OCI-LY7 (cell line): Measurements from ENCODE around the gene PRICKLE2. TPM values are rescaled to one million over a fixed set of nuclear protein-coding genes. Genes with fewer than 3 reads are reported as not detected.

ENCODE experiments used
- BruUV-seq: library from RNA; stranded (reverse); fragments of 400-500 nt; replicated peaks from 2 replicates; lab custom pipeline; 2021; lab: Mats Ljungman, UMichigan
- CTCF ChIA-PET: fragments of 300-600 bp; sonication (Branson Sonifier 250); formaldehyde crosslinking; loops from one replicate; lab custom pipeline; 2022; ENCODE audit warnings: antibody characterized with exemption; ENCODE audit not compliant: unreplicated experiment; lab: Charles Lee
- POLR2A ChIA-PET: fragments of 300-600 bp; sonication (Branson Sonifier 250); formaldehyde crosslinking; loops from one replicate; lab custom pipeline; 2022; ENCODE audit warnings: antibody characterized with exemption; lab: Charles Lee
- DNase-seq: peaks from one replicate; pipeline ENCODE4 v3.0.0-alpha.2; 2015; ENCODE audit warnings: low spot score
- H2AFZ ChIP-seq: fragments of 200-600 bp; sonication (generic), shearing (Covaris generic); 2 replicates; pipeline ENCODE4 v1.6.1; 2014; ENCODE audit warnings: mild to moderate bottlenecking, antibody characterized with exemption, low read length, moderate library complexity
- H3K27ac ChIP-seq: fragments of 200-600 bp; sonication (generic); 2 replicates; pipeline ENCODE4 v1.5.1; 2014; ENCODE audit warnings: mixed run types, low read depth, mild to moderate bottlenecking, moderate library complexity, low read length, inconsistent platforms; ENCODE audit not compliant: poor library complexity, severe bottlenecking
- H3K36me3 ChIP-seq: fragments of 200-600 bp; sonication (generic); 2 replicates; pipeline ENCODE4 v1.6.1; 2014; ENCODE audit warnings: mild to moderate bottlenecking, antibody characterized with exemption, low read length, moderate library complexity, mixed read lengths; ENCODE audit not compliant: insufficient read depth
- H3K4me1 ChIP-seq: fragments of 200-600 bp; sonication (generic); 2 replicates; pipeline ENCODE4 v1.5.1; 2014; ENCODE audit warnings: mild to moderate bottlenecking, low read length; ENCODE audit not compliant: insufficient read depth, poor library complexity, severe bottlenecking
- H3K4me2 ChIP-seq: fragments of 200-600 bp; sonication (generic); 2 replicates; pipeline ENCODE4 v1.6.1; 2014; ENCODE audit warnings: mild to moderate bottlenecking, low read length
- H3K4me3 ChIP-seq: fragments of 200-600 bp; sonication (generic); 2 replicates; pipeline ENCODE4 v1.5.1; 2014; ENCODE audit warnings: mild to moderate bottlenecking, low read depth, low read length; ENCODE audit not compliant: poor library complexity, severe bottlenecking
- H3K79me2 ChIP-seq: fragments of 200-600 bp; sonication (generic); 2 replicates; pipeline ENCODE4 v1.6.1; 2016; ENCODE audit warnings: low read depth, mild to moderate bottlenecking, low read length, moderate library complexity, mixed read lengths; ENCODE audit not compliant: insufficient read depth
- H3K9me2 ChIP-seq: fragments of 200-600 bp; sonication (generic); 2 replicates; pipeline ENCODE4 v1.6.1; 2016; ENCODE audit warnings: mild to moderate bottlenecking, low read length, mixed read lengths; ENCODE audit not compliant: insufficient read depth
- H3K9me3 ChIP-seq: fragments of 200-600 bp; sonication (generic); 2 replicates; pipeline ENCODE4 v1.6.1; 2014; ENCODE audit warnings: mild to moderate bottlenecking, mixed run types, low read length, mixed read lengths
- H4K20me1 ChIP-seq: fragments of 200-600 bp; sonication (generic); 2 replicates; pipeline ENCODE4 v1.6.1; 2014; ENCODE audit warnings: mild to moderate bottlenecking, antibody characterized with exemption, low read length, moderate library complexity, mixed read lengths; ENCODE audit not compliant: insufficient read depth
- EZH2phosphoT487 ChIP-seq: fragments of 200-600 bp; sonication (generic); IDR thresholded peaks from 2 replicates; pipeline ENCODE4 v1.6.1; 2018; ENCODE audit warnings: low read depth, borderline replicate concordance, mild to moderate bottlenecking, mixed run types, antibody characterized with exemption, low read length, moderate library complexity, mixed read lengths
- intact Hi-C: fragments of 100-400 bp; cut with micrococcal nuclease; formaldehyde crosslinking; loops from one replicate; pipeline ENCODE4 v1.10.0; 2022; ENCODE audit not compliant: unreplicated experiment
- total RNA-seq, 2 experiments: library from RNA; depleted of rRNA in 1 of 2; stranded (reverse); fragments of >200 nt in 1 of 2; shearing (Covaris generic) in 1 of 2; gene quantifications; 2 replicates each; pipeline ENCODE4 v1.2.3, GENCODE V29; 2014 to 2022
- TF ChIP-seq, protein P1 (sequence below): fragments of 200-600 bp; sonication (generic); conservative IDR thresholded peaks from 2 replicates; pipeline ENCODE4 v1.5.1; 2014; ENCODE audit warnings: mild to moderate bottlenecking, antibody characterized with exemption, low read length, moderate library complexity, mixed read lengths

Gene PRICKLE2
- total RNA-seq, 2 experiments from 2014 or later: 2.0 to 3.9 TPM

DNA sequence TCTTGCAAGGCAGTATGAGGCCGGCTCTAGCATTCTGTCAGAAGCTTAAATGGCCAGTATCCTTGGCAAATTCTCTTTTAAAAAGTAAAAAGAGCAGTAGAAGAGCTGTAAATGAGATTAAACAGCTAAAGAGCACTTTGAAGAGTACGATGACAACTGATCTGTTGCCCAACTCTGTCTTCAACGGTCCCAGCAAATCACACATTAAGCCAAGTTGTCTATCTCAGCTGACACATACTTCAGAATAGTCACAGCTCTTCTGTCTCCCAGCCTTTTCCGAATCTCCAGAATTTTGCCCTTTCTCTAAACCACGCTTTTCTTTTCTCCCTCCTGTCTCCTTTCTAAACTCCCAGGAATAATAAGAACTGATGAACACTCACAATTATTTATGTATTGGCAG, 51.7 kb downstream of the PRICKLE2 start:
- intact Hi-C loops: no loop called here
- Histone ChIP-seq H3K4me2 (no peak overlapping the region), H3K9me3 (no peaks in the 10 kb centered on the region), H3K36me3 (no peaks in the 10 kb centered on the region), H3K79me2 (no peaks in the 10 kb centered on the region), H3K4me3 (no peak overlapping the region), H4K20me1 (no peaks in the 10 kb centered on the region), H3K9me2 (no peaks in the 10 kb centered on the region; the same call in 1 of the 2 replicates), H2AFZ (no peak overlapping the region), H3K4me1 (no peaks in the 10 kb centered on the region), H3K27ac (no peak overlapping the region)
- DNase-seq: no peak
- ChIA-PET CTCF (no interaction called here), POLR2A (interaction anchor here (0.7 to 1.3 kb wide), 2 partner anchors 12 to 15 kb away, joined by 3 read pairs; no protein-coding TSS in a partner anchor)
- no TSS peak for BruUV-seq
- TF ChIP-seq EZH2phosphoT487: no peak
- TF ChIP-seq, protein P1, sequence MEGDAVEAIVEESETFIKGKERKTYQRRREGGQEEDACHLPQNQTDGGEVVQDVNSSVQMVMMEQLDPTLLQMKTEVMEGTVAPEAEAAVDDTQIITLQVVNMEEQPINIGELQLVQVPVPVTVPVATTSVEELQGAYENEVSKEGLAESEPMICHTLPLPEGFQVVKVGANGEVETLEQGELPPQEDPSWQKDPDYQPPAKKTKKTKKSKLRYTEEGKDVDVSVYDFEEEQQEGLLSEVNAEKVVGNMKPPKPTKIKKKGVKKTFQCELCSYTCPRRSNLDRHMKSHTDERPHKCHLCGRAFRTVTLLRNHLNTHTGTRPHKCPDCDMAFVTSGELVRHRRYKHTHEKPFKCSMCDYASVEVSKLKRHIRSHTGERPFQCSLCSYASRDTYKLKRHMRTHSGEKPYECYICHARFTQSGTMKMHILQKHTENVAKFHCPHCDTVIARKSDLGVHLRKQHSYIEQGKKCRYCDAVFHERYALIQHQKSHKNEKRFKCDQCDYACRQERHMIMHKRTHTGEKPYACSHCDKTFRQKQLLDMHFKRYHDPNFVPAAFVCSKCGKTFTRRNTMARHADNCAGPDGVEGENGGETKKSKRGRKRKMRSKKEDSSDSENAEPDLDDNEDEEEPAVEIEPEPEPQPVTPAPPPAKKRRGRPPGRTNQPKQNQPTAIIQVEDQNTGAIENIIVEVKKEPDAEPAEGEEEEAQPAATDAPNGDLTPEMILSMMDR: no peak

DNA sequence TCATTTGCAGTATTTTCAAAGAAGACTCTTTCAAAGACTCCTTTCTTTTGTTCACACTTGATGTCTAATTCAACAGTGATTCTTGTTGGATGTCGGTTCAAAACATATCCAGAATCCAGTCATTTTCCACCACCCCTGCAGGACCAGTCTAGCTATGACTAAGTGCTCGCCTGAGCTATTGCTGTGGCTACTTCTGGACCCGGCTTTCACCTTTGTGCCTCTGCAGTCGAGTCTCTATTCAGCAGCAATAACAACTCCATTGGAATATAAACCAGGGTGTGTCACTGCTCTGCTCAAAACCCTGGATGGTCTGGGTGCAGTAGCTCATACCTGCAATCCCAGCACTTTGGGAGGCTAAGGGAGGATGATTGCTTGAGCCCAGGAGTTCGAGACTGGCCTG, 55.0 kb downstream of the PRICKLE2 start:
- CTCF ChIA-PET: no interaction called here
- Histone ChIP-seq H3K9me3 (no peaks in the 10 kb centered on the region), H3K4me1 (no peaks in the 10 kb centered on the region), H4K20me1 (no peaks in the 10 kb centered on the region), H3K36me3 (no peaks in the 10 kb centered on the region), H3K79me2 (no peaks in the 10 kb centered on the region), H3K9me2 (no peaks in the 10 kb centered on the region), H2AFZ (no peak overlapping the region), H3K4me3 (no peak overlapping the region), H3K4me2 (no peak overlapping the region), H3K27ac (no peak overlapping the region)
- TF ChIP-seq, protein P1: no peak
- TF ChIP-seq EZH2phosphoT487: no peak
- no TSS peak for BruUV-seq
- intact Hi-C loops: no loop called here
- POLR2A ChIA-PET: interaction anchor here (0.7 to 1.4 kb wide), 2 partner anchors 20 to 1448 kb away, joined by 3 to 4 read pairs; no protein-coding TSS in a partner anchor
- no peak for DNase-seq

DNA sequence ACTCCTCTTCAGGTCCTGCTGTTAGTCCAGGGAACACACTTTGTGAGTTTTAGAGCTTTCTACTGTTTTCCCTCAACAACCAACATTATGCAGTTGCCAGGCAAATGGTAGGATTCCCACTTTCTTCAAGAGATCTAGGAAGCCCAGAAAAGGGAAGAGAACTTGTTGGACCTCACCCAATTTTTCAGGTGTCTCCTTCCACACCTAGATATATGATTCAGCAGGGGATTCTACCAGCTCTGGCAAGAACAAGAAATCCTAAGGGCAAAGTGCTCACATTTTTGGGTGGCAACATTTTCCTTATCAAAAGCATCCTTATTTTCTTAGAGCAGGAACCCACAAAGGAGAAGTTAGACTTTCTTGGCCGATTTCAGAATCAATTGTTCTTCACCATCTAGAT, 57.4 kb downstream of the PRICKLE2 start:
- no peaks in the 10 kb centered on the region for H3K9me3 ChIP-seq
- H3K4me1 ChIP-seq: no peaks in the 10 kb centered on the region
- no peak overlapping the region for H3K27ac ChIP-seq
- POLR2A ChIA-PET: no interaction called here
- intact Hi-C loops: no loop called here
- no peaks in the 10 kb centered on the region for H3K79me2 ChIP-seq
- no peaks in the 10 kb centered on the region for H3K9me2 ChIP-seq
- no peaks in the 10 kb centered on the region for H4K20me1 ChIP-seq
- no peak overlapping the region for H3K4me3 ChIP-seq
- DNase-seq: no peak
- no TSS peak for BruUV-seq
- no peak overlapping the region for H2AFZ ChIP-seq
- no peaks in the 10 kb centered on the region for H3K36me3 ChIP-seq
- TF ChIP-seq EZH2phosphoT487: no peak
- TF ChIP-seq, protein P1: no peak
- H3K4me2 ChIP-seq: no peak overlapping the region
- CTCF ChIA-PET: no interaction called here
